GM12873 (cell line): ENCODE data around the gene CACNA2D3.

Source experiments
- TF ChIP-seq, protein P1 (sequence below): IDR thresholded peaks from 2 replicates; pipeline ENCODE4 v1.5.1; 2012; ENCODE audit warnings: low read depth, mild to moderate bottlenecking, moderate library complexity, low read length, control low read depth; ENCODE audit not compliant: insufficient read depth; ENCODE audit errors: missing control alignments

The CACNA2D3 gene

DNA sequence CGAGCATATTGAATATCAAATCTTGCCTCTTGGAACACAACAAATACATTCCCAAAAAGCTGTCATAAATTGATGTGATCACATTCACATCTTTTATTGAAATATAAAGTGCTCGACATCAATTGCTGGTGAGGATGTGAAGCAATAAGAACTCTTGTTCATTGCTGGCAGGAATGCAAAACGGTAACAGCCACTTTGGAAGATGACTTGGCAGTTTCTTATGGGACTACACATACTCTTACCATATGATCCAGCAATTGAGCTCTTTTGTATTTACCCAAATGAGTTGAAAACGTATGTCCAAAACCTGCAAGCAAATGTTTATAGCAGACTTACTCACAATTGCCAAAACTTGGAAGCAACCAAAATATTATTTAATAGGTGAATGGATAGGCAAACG lies 234.9 kb downstream of the CACNA2D3 start:
- TF ChIP-seq, protein P1, sequence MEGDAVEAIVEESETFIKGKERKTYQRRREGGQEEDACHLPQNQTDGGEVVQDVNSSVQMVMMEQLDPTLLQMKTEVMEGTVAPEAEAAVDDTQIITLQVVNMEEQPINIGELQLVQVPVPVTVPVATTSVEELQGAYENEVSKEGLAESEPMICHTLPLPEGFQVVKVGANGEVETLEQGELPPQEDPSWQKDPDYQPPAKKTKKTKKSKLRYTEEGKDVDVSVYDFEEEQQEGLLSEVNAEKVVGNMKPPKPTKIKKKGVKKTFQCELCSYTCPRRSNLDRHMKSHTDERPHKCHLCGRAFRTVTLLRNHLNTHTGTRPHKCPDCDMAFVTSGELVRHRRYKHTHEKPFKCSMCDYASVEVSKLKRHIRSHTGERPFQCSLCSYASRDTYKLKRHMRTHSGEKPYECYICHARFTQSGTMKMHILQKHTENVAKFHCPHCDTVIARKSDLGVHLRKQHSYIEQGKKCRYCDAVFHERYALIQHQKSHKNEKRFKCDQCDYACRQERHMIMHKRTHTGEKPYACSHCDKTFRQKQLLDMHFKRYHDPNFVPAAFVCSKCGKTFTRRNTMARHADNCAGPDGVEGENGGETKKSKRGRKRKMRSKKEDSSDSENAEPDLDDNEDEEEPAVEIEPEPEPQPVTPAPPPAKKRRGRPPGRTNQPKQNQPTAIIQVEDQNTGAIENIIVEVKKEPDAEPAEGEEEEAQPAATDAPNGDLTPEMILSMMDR, result no peak

DNA sequence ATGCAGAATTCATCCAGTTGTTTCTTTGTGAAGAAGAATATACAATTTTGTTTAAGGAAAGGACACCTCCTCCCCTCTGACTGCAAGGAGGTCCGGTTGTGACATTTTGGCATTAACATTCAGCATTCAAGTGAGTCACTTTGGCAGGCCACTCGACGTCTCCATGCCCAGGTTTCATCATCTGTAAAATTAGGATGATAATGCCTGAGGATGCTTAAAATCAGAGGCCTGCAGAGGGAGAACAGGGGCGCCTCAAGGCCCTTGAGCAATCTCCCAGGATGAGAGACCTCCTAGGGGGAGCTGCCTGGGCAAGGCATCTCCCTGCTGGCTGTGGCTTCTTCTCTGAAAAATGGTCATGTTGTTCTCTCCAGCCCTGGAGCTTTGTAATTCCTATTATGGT lies 236.0 kb downstream of the CACNA2D3 start:
- TF ChIP-seq, protein P1, result no peak

DNA sequence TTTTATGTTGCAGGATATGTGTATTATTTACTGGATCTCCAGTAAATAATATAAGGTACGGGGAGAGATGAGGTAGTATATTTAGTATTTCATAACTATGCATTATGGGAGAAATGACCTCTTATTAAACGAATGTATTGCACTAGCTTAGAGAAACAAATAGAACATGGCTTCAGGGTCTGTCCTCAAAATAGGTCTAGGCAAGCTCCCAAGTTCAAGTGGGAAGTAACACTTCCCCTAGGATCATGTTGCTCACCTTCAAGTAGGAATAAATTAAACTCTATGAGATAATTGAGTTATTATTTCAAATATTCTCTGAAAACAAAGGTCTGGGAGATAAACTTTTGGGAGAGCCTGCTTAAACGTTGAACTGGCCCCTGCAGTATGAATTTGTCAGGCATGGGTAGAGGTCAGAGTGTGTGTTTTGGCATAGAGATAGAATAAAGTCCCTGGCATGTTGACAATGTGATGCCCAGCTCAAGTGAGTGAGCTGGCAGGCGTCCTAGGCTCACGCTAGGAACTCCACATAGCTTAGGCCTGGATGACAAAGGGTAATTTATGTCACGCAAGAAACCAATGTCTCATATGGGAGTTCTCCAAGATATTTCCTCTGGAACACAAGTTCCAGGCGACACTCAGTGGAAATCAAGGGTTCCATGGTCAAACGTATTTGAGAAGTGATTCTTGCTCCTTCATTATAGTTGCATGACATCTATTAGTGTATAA lies 236.8 kb downstream of the CACNA2D3 start:
- TF ChIP-seq, protein P1, result no peak

- TF ChIP-seq, protein P1, result no peak
Observed at GRCh38 chr3:54360320-54360719, 238.0 kb downstream of the CACNA2D3 start.

- TF ChIP-seq, protein P1, result no peak
Observed at GRCh38 chr3:54361746-54362283, 239.5 kb downstream of the CACNA2D3 start.

DNA sequence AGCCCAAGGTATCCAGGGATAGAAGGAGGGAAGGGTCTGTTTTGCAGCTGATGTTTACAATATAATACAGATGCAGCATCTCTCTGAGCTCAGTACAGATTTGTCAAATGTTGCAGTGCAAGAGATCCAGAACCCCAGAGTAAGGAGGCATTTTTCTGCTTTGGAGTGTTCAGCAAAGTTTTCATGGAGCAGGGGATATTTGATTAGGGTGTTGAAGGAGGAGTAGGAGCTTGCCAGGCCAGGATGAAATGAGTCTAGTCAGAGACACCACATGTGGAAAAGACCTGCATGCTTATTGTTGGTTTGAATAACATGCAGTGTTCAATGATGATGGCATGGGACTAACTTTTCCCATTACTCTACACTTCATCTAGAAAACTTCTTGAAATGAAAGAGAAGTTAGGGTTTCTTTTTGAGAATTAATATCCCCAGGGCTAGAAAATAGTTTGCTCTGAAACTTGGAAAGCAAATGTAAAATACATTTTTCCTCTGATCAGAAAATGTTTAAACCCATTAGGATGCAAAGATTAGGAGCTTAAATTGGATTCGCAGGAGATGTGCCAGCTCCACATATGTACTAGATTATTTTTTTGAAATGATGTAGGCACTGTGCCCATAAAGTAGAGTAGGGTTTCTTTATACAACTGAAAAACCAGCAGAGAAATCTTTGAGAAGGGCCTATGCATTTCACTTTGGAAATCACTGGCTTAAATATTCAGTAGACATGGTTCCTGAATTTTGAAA lies 243.8 kb downstream of the CACNA2D3 start:
- TF ChIP-seq, protein P1, result no peak

- TF ChIP-seq, protein P1, result no peak
Observed at GRCh38 chr3:54366839-54367238, 244.5 kb downstream of the CACNA2D3 start.
